Erythroblast (primary cell): Measurements from ENCODE around the gene PARP12.

Experiments used
- GATA1 ChIP-seq: IDR thresholded peaks from 2 replicates; pipeline ENCODE4 v1.6.1; 2011; ENCODE audit warnings: low read depth, mild to moderate bottlenecking, control low read depth, low read length, moderate library complexity
- POLR2A ChIP-seq: IDR thresholded peaks from 2 replicates; pipeline ENCODE4 v1.6.1; 2011; ENCODE audit warnings: mild to moderate bottlenecking, low read length

- TF ChIP-seq POLR2A (no peak), GATA1 (no peak)
Observed at GRCh38 chr7:140054751-140055150, 8.0 kb downstream of the PARP12 start.
